Measurements from ENCODE around the gene EEFSEC.

The EEFSEC gene

GRCh38 chr3:128408693-128409623, 255.7 kb downstream of the EEFSEC start:
- no peak overlapping the region for H3K4me3 ChIP-seq (ENCODE audit: low read depth, low read length)
- no peak for TF ChIP-seq CTCF (IDR thresholded peaks at IDR 0.05; ENCODE audit: borderline replicate concordance, insufficient read depth, low read depth, low read length)

GRCh38 chr3:128409624-128410581, 256.6 kb downstream of the EEFSEC start:
- no peak for TF ChIP-seq CTCF (IDR thresholded peaks at IDR 0.05; ENCODE audit: borderline replicate concordance, insufficient read depth, low read depth, low read length)
- no peak overlapping the region for H3K4me3 ChIP-seq (ENCODE audit: low read depth, low read length)

GRCh38 chr3:128410669-128411573, 257.6 kb downstream of the EEFSEC start:
- H3K4me3 ChIP-seq (ENCODE audit: low read depth, low read length) = no peak overlapping the region
- TF ChIP-seq CTCF (IDR thresholded peaks at IDR 0.05; ENCODE audit: borderline replicate concordance, insufficient read depth, low read depth, low read length) = no peak

- TF ChIP-seq CTCF (IDR thresholded peaks at IDR 0.05; ENCODE audit: borderline replicate concordance, insufficient read depth, low read depth, low read length) = no peak
- no peak overlapping the region for H3K4me3 ChIP-seq (ENCODE audit: low read depth, low read length)
These were observed 258.3 kb downstream of the EEFSEC start for GRCh38 chr3:128411574-128412064.

- TF ChIP-seq CTCF (IDR thresholded peaks at IDR 0.05; ENCODE audit: borderline replicate concordance, insufficient read depth, low read depth, low read length) = no peak
- H3K4me3 ChIP-seq (ENCODE audit: low read depth, low read length) = no peak overlapping the region
These were observed 259.1 kb downstream of the EEFSEC start for GRCh38 chr3:128412180-128413002.
